CD4-positive, alpha-beta T cell treated with Interleukin-10 for 1 hour (primary cell): ENCODE data around the gene PAX6.

Experiments used
- DNase-seq: peaks from one replicate; pipeline ENCODE4 v3.0.0-alpha.2; 2020

PAX6 gene

DNA sequence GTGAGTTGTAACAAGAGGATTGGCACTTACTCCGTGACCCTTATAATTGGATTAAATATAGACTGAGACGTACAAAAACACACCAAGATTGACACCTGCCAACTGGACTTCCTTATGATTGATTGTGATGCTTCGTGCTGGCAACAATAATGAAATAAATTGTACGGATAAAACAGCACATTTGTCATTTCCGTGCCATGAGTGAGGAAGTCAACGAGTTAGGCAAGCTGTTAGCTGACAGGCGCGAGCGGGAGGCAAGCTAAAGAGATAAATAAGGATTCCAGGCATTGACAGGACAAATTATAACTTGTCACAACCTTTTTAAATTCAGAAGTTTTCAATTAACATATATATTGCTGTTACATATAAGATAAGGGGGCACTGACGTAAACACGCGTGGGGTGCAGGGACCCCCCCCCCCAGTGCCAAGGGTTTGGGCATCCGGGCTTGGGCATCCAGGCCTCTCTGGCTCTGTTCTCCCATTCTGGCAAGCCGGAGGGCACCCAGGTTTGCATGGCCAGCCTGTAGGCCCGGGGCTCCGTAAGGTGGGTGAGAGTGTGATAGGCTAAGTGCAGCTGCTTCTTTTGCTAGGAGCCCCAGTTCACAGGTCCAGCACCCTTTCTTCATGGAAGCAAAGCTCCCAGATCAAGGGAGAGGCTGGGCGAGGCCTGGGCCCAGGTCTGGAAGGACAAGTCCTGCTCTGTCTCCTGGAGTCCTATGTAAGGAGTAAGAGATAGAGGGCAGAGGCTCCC is 11.2 kb upstream of the PAX6 start:
- DNase-seq: no peak

DNA sequence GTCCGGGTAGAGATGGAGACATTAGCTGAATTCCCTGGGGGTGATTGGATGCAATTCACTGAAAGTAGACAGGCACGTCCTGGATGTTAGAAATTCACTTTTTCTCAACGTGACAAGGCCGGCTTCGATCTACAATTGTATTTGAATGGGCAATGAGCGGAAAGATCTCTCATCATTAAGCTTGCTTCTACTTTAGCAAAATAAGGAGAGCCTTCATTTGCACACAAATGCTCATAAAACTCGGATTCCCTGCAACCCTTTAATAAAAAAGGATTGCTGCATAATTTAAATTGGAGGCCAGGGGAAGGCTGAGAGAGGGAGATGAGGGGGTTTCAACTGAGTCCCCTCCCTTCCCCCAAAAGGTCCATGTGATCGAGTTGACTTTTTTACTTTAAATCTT is 10.6 kb upstream of the PAX6 start:
- DNase-seq: no peak

DNA sequence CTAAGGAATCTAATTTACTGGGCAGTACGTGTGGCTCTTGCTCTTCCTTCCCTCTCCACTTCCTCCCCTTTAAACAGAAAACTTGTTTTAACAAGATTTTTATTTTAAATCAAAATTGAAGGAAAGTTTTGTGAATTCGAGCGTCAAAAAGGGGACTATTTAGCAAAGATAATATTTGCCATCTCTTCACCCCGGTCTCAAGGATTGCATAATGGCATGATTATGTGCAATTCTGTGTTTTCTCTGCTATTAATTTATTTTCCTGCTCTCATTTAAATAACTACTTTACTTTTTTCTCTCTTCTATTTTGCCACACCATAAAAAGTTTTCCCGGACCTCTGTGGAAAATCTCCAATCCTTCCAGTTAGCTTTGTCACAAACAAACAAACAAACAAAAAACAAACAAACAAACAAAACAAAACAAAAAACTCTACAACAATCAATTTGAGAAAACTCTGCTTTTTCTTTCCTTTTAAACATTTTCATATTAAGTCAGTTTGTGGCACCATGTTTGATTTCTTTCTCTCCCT is 10.2 kb upstream of the PAX6 start:
- DNase-seq: no peak

DNA sequence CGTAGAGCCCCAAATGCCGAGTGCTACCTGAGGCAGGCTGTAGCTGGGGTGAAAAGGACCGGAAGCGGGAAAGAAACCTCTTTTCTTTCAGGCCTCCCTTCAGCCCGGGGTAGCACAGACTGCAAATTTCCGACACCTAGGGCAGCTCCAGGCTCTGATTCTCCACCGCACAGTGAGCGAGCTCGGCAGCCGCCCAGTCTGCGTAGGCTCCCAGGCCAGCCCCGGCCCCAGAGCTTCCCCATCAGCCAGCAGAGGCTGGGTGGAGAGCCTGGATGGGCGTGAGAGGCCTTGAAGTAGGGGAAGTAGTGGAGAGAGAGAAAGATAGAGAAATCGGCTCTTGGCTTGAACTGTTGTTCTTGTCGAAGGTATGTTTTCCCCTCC is 9.3 kb upstream of the PAX6 start:
- DNase-seq: no peak

DNA sequence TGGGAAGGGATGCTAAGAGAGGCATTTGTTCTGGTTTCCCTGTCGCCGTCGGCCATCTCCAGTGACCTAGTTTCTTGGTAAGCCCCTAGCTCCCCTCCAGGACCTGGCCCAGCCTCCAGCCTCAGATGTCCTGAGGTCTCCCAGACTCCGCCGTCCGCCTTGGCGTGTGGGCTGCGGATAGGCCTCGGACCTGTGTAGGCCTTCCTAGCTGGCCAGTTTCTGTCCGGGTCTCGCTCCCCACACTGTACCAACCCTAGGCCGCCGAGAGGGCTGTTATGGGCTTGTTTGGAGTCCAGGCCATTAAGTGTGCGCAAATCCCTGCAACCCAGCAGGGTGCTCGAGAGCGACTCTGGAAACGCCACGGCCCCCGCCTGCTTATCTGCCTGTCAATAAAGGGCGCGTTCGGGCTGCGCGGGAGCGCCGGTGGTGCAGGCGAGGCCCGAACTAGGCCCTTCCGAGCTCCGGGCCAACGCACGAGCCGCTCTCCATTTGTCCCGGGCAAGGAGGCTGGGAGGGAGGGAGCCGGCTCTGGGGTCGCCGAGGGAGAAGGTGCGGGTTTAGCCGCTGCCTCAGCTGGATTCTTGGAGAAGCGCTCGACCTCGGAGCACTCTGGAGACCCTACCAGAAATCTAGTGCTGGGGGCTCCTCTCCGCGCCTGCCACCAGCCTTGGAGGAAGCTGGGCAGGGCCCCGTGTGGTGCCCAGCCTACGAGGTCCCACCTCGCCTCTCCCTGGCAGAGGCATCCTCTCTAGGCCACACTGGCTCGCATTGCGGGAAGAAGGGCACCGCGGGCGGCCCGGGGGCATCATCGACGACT is 8.7 kb upstream of the PAX6 start:
- no peak for DNase-seq

DNA sequence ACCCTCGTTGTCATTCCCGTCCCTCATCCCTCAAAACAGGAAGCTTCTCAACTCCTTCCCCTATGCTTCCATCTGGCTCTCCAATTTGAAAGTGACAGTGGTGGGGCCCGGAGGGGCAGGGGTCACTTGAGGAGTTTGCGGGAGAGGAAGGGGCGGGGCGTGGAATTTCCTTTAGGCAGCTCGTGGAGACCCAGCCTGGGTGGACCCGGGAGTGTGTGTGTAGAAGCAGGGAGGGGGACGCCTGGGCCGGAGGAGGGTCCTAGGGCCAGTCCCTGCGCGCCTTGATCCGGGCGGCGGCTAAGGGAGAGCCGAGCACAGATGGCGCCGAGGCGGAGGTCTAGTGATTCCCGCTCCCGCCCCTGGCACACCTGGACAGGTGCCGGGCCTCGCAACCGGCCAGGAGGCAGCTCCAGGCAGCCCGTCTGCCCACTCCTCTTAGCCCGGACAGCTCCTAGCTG is 7.8 kb upstream of the PAX6 start:
- DNase-seq: no peak

DNA sequence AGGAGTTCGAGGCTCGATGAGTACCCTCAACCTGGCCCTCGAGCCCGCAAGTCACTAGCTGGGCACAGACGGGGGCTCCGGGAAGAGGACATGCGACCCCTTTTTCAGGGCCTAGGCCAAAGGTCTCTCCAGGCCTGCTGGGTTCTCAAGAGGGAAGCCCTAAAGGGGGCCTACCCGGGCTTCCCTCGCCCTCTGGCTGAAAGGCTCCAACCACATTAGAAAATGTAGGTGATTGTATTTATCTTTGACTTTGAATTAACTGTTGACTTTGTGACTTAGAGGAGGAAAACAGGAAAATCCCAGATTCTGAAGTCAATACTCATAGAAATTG is 7.3 kb upstream of the PAX6 start:
- DNase-seq: no peak

DNA sequence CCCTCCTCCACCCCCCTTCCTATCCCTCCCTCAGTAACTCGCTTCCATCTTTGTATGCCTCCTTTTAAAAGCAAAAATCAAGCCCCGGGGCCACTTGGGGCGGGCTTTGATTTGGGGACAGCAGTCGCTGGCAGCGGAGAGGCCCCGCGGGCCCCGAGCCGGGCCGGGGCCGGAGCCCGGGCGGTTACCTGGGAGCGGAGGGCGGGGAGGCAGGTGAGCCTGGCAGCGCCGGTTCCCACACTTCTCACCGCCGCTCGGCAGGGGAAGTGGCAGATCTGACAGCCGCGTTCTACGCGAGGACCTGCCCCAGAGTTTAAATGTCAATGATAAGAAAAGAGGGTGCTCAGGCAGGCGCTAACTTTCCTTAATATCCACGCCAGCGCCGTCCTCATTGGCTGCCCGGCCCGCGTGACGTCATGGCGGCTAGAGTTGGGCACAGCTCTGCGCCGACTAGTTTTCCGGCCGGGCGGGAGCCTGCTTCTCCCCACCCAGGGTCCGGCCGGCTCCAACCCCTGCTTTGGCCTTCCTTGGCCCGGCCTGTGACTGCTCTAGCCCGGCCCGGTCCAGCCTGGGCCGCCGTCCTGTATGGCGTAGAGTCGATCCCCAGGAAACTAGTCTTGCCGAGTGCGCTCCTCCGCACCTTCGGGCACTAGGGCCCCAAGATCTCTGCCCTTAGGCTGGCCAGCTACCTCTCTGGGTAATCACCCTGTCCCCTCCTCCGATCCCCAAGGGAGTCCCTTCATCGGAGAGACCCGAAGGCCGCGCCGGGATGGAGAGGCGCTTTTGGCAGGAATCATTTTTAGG is 6.7 kb upstream of the PAX6 start:
- DNase-seq: no peak

DNA sequence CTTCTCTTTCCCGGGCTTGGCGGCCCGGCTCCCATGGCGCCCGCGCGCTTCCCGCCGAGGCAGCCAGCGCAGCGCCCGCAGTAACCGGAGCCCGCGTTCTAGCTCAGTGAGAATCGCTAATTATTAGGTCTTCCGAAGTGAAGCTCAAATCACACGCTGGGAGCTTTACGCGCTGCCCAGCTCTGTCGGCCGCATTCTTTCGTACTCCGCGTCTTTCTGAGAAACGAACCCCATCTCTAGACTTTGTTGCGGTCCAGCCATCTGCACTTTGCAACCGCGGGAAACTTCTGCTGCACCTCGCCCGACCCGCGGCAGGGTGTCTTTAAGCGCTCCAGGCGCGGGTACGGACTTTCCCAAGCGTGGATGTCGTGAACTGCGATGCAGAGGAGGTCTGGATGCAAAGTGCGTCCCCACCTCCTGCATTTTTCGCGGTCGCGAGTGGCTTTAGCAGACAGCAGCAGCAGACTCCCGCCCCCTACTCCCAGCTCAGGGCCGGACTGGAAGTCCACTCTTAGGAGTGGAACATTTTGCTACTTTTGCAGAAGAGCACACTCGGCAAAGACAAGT is 6.0 kb upstream of the PAX6 start:
- no peak for DNase-seq

DNA sequence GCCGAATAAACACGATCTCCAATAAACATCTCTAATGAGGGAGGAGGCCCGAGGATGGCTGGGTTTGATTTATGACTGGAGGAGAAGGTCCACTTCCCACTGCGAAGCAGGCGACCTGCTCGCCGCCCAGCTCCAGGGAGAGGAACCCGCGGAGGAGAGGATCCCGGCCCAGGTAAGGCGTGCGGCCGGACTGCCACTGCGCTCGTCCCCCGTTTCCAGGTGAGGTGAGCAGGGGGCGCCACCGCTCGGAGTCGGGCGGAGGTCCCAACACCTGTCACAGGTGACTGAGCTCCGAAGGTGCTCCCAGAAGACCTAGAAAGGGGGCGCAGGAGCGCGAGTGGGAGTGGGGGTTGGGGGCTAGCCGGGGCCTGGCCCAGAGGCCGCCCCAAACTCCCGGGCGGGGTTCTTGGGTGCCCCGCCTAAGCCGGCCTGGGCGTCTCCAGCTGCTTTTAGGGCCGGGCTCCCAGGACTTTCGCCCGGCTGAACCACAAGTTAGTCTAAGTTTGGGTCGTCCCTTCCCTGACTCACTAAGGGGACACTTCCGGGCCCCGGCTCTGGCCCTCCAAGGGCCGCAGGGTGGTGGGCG is 5.4 kb upstream of the PAX6 start:
- no peak for DNase-seq

DNA sequence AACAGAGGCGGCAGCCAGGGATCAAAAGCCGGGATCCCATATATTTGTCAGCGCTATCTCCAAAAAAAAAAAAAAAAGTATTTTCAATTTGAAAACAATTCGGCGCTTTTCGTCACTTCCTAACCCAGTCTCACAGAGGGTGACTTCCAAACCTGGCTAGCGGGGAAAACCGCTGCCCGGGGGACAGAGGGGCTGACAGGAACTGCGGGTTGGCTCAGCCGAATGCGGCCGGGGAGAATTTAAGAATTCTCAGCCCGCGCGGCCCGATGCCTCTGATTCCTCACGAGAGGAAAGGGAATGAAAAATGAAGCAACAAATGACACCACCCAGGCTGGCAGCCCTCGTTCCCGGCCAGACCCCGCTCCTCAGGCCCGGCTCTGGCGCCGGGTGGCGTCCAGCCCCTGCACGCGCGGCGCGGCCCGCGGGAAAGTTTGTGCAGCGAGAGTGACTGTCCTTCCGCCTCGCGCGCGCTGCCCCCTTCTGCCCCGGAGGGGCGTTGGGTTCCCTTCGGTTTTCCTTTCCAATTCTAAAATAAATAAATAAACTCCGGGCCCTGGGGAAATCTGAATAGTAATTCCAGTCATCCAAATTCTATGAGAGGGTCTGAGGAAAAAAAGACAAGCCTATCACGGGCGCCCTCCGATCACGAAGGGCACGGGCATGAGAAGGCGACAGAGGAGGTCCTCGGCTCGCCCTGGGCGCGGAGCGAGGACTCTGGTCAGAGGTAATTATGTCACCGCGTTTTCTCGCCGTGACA is 4.8 kb upstream of the PAX6 start:
- no peak for DNase-seq

DNA sequence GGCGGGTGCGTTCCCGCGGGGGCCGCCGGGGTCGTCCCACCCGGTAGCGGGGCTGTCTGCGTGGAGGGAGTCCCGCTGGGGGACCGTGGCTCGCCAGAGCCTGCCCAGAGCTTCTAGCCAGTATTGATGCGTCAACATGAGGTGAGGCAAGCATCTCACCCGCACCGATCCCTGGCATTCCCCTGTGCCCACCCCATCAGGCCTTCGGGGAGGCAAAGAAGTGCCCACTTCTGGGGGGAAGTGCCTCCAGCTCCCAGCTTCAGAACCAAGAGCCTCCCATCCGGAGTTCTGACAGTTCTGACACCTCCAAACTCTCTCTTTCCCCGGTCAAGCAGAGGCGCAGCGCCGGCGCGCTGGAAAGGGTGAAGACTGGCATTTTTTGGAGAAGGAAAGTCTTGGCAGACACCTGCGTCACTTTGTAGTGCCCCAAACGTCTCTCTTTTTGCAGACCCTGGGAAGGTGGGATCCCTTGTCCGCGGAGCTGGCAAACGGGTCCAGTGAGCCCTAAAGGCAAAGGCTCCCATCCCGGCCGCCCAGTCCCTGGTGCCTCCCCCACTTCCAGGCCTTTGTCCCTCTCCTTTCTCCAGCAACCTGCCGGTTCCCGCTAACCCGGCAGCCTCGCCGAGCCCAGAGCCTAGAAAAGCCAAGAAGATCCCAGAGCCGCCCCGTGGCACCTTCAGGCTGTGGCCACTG is 3.2 kb upstream of the PAX6 start:
- DNase-seq: no peak

DNA sequence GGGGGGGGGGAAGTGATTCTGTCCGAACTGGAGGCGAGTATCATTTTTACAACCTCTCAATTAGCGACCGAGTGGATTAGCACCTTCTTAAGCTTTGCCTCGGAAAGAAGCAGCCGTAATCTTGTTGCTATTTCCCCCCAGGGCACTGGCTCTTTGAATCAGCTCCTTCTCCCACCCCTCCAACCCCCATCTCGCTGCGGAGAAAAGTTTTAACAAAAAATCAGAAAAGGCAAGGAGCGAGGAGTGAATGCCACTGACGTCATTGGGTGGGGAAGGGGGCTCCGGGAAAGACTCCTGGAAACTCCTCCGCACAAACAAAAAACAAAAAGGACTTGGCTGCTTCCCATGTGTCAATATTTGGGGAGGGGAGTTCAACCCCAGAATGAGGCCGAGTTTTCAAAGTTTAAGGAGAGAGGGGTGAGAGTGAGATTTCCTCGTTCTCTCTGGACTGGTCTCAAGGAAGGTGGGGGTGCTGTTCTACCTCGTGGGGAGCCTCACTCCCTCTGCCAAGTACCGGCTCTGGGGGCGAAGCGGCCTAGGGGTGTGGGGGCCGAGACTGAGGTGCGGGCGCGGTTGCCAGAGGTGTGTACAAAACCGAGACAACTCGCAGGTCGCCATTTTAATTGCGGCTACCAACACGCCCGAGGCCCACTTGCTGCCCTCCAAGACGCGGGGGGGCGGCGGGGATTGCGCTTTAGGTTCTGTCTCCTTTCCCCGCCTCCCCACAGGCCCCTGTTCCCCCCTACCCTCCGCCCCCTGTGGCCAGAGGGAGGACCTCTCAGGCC is 2.5 kb upstream of the PAX6 start:
- DNase-seq: no peak

DNA sequence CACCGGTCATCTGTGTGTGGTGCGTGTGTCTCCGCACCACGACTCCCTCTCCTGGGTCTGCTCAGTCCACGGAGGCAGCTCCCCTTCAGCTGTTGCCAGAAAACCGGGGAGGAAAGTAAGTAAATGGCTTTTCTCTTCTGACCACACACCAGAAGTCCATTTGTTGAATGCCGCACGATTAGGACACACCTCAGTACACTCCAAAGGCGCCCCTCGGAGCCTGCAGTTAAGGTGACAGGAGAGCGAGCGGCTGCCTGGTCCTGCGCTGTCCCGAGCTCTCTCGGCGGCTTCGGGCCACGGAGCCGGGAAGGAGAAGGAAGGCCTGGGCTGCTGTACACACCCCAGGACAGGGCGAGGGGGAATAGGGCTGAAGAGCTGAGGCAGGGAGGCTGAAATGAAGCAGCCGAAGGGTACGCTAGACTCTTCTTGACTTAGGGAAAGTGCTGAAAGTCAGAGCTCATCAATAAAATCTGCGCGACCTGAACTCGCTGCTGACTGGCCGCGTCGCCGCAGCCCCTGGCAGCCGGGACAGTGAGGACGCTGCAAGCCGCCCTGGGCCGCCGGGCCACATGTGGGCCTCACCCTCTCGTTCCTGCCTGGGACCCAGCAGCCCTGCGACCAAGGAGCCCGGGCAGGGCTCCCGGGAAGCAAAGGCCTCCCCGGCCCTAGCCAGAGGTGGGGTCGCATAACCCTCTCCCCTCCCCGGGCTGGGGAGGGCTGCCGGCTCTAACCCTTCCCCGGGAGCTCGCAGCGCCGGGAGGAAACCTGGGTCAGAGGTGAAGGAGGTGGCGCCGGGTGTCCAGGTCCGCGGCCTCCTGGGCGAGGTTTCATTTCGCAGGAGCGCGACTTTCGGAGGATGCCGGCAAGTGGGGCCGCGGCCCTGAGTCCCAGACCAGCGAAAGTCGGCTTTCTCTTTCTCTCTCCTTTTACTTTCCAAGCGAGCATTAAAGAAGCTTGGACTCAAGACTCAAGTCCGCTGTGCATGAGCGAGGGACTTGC is 1.6 kb upstream of the PAX6 start:
- DNase-seq: no peak

DNA sequence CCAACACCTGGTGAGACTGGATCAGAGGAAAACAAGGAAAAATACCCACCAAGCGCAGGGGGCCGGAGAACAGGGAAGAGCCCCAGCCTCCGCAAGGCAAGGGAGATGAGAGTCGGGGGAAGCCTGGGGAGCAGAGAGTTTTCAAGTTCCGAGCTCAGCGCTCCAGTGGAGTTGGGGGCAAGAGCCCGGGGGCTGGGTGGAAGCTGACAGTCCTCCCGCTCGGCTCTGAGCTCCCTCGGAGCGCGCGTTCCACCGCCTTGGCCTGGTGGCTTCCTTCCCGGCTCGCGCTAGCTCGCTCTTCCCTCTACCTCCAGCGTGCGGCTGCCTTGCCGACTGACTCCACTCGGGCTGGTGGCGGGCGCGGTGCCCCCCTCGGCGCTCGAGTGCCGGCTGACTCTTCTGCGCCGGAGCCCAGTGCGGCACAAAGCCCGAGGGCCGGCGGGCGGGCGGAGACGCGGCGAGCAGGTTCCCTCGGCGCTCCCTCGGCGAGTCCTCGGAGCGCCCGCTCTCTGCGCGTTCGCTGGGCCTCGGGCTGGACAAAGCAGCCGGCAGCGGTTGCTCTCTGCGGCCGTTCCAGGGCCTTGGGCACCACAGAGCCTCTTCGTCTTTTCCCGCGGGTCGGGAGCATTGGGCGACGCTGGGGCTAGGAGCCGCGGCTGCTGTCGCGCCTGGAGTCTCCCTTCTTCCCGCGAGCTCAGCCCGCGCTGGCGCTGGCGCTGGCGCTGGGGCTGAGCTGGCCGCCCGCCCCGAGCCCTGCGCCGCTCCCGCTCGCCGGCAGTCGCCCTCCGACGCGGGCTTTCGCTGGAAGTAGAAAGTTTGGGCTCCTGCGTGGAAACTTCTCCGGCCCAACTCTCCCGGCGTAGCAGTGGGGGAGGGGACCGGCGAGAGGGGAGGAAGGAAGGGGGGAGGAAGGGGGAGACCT is 1.0 kb downstream of the PAX6 start:
- no peak for DNase-seq

DNA sequence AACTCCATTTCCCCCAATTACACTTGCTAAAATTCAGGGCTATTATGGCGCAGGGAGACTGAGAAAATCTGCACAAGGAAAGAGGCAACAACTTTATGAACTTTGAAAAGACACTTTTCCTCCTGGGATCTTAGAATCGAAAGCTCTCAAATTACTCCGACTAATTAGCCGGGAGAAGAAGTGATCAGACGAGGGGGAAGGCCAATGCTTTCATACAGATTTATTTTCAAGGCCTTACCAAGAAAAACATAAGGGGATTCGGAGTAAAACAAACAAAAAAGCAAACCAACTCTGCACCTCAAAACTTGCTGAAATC is 1.6 kb downstream of the PAX6 start:
- no peak for DNase-seq

DNA sequence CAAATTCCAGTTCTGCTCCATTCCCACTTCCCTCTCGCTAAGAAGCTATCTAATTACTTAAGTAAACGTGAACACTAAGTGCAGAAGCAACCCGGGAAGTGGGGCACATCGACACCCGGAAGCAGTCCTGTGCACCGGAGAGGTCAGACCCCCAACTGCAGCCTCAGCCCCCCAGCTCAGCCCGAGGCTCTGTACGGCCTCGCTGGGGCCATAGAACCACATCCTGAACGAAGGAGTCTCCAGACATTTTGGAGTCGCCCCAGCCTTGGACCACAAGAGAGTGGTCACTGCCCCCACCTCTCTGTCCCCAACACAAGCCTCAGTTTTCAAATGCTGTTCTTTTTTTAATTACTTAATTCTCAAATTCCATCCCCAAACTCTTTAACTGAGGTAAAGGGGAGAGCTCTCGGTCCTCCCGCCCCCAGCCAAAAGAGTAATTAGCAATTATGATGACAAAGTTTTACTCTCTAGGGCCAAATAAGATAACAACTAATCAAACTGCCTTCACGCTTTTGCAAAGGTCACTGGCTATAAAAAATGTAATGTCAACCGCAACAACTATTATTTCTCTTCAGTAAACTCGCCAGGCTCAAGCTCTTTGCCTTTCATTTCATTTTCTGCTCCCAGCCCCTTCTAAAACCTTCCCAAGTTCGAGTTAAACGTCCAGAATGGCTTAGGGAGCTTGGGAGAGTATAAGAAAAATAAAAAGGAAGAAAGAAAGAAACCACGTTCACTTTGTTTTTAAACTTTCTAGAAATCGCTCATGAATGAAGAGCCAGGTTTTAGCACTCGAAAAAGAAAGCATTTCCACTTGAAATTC is 2.2 kb downstream of the PAX6 start:
- DNase-seq: no peak
